NB4 (cell line): ENCODE results near the gene SLC18A2.

ENCODE experiments used
- CTCF ChIP-seq: IDR thresholded peaks from one replicate; pipeline ENCODE4 v1.5.1; 2012; ENCODE audit warnings: low read depth, low read length
- TF ChIP-seq, protein P1 (sequence below): IDR thresholded peaks from 2 replicates; pipeline ENCODE4 v1.6.1; 2011; ENCODE audit warnings: low read depth, low read length

DNA sequence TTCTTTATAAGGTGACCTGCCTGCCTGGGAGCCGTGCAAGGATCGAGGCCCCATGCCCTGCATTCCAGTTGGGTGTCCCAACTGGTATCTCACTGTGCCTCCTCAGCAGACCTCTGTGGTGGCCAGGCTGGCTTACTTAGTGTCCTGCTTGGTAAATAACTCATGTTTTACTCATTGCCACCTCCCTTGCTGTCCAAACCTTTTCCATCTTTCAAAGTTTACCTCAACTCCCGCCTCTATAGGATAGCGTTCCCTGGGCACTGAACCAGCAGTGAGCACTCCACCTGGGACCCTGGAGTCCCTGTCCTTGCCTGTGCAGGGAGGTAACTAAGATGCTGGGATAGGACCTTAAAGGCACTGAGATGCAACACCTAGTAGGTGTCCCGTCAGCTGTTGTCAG lies 33.6 kb downstream of the SLC18A2 start:
- no peak for TF ChIP-seq CTCF
- TF ChIP-seq, protein P1, sequence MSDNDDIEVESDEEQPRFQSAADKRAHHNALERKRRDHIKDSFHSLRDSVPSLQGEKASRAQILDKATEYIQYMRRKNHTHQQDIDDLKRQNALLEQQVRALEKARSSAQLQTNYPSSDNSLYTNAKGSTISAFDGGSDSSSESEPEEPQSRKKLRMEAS = no peak
